Neural progenitor cell (in vitro differentiated cells): ENCODE data around the gene GPR4. TPM values are rescaled to one million over a fixed set of nuclear protein-coding genes. Genes with fewer than 3 reads are reported as not detected.

Source experiments
- DNase-seq: peaks from one replicate; pipeline ENCODE4 v3.0.0-alpha.2; 2016; ENCODE audit warnings: low spot score
- H2AFZ ChIP-seq: fragments of 200-600 bp; sonication (generic); replicated peaks from 2 replicates; pipeline ENCODE4 v1.6.1; 2016; ENCODE audit warnings: antibody characterized with exemption
- H3F3A ChIP-seq: fragments of 200-600 bp; sonication (generic); 2 replicates; pipeline ENCODE4 v1.6.1; 2016; ENCODE audit warnings: antibody characterized with exemption, low read depth
- H3K27ac ChIP-seq: fragments of 200-600 bp; sonication (generic); 2 replicates; pipeline ENCODE4 v1.5.1; 2016; ENCODE audit warnings: mild to moderate bottlenecking
- H3K27me3 ChIP-seq: fragments of 200-600 bp; sonication (generic); 2 replicates; pipeline ENCODE4 v1.6.1; 2016; ENCODE audit warnings: mild to moderate bottlenecking, moderate library complexity
- H3K36me3 ChIP-seq: fragments of 200-600 bp; sonication (generic); 2 replicates; pipeline ENCODE4 v1.5.1; 2016
- H3K4me1 ChIP-seq: fragments of 200-600 bp; sonication (generic); 2 replicates; pipeline ENCODE4 v1.6.1; 2016; ENCODE audit warnings: mixed run types
- H3K4me2 ChIP-seq: fragments of 200-600 bp; sonication (generic); 2 replicates; pipeline ENCODE4 v1.6.1; 2016
- H3K4me3 ChIP-seq: fragments of 200-600 bp; sonication (generic); 2 replicates; pipeline ENCODE4 v1.5.1; 2016
- H3K79me2 ChIP-seq: fragments of 200-600 bp; sonication (generic); 2 replicates; pipeline ENCODE4 v1.6.1; 2016; ENCODE audit warnings: low read depth
- H3K9ac ChIP-seq: fragments of 200-600 bp; sonication (generic); 2 replicates; pipeline ENCODE4 v1.6.1; 2016
- H3K9me3 ChIP-seq: fragments of 200-600 bp; sonication (generic); 2 replicates; pipeline ENCODE4 v1.5.1; 2016; ENCODE audit warnings: low read depth
- H4K20me1 ChIP-seq: fragments of 200-600 bp; sonication (generic); 2 replicates; pipeline ENCODE4 v1.6.1; 2016; ENCODE audit warnings: low read depth
- H3K27ac Mint-ChIP-seq: 3 replicates; pipeline ENCODE4 v1.8.0; 2021; ENCODE audit warnings: mixed read lengths
- H3K27me3 Mint-ChIP-seq: 2 replicates; pipeline ENCODE4 v1.8.0; 2022; ENCODE audit warnings: low read depth, mild to moderate bottlenecking, inconsistent platforms, moderate library complexity, mixed read lengths; ENCODE audit not compliant: insufficient read depth
- H3K36me3 Mint-ChIP-seq: 3 replicates; pipeline ENCODE4 v1.8.0; 2021; ENCODE audit warnings: mixed read lengths
- H3K4me1 Mint-ChIP-seq: 3 replicates; pipeline ENCODE4 v1.8.0; 2021; ENCODE audit warnings: mixed read lengths
- H3K4me3 Mint-ChIP-seq: 3 replicates; pipeline ENCODE4 v1.8.0; 2021; ENCODE audit warnings: mild to moderate bottlenecking, moderate library complexity, mixed read lengths
- H3K9me3 Mint-ChIP-seq: 3 replicates; pipeline ENCODE4 v1.8.0; 2020; ENCODE audit warnings: mixed read lengths
- CTCF ChIP-seq: fragments of 200-600 bp; sonication (generic); IDR thresholded peaks from 2 replicates; pipeline ENCODE4 v1.5.1; 2017; ENCODE audit warnings: antibody characterized with exemption, mild to moderate bottlenecking
- EZH2 ChIP-seq: fragments of 200-600 bp; sonication (generic); IDR thresholded peaks from 2 replicates; pipeline ENCODE4 v1.6.1; 2017; ENCODE audit warnings: antibody characterized with exemption, mild to moderate bottlenecking, moderate library complexity
- EZH2phosphoT487 ChIP-seq: fragments of 200-600 bp; sonication (generic); IDR thresholded peaks from 2 replicates; pipeline ENCODE4 v1.6.1; 2017; ENCODE audit warnings: antibody characterized with exemption
- total RNA-seq: library from RNA; depleted of rRNA; stranded (reverse); fragments of >200 nt; gene quantifications from 2 replicates; pipeline ENCODE4 v1.2.3, GENCODE V29; 2015; ENCODE audit warnings: low replicate concordance

The GPR4 gene
- total RNA-seq, 1 donor from 2014 or later: not detected

- Histone ChIP-seq H3F3A (peaks cover 54% of the 10 kb centered on the region), H2AFZ (no peak overlapping the region), H3K36me3 (no peaks in the 10 kb centered on the region), H3K79me2 (no peaks in the 10 kb centered on the region), H3K27ac (no peak overlapping the region), H3K4me2 (no peak overlapping the region), H3K4me3 (no peak overlapping the region), H3K9ac (no peak overlapping the region), H4K20me1 (no peaks in the 10 kb centered on the region), H3K27me3 (no peaks in the 10 kb centered on the region), H3K4me1 (peaks cover 19% of the 10 kb centered on the region), H3K9me3 (no peaks in the 10 kb centered on the region)
- H3K9me3 Mint-ChIP-seq: no peaks in the 10 kb centered on the region
- peaks cover 28% of the 10 kb centered on the region for H3K4me1 Mint-ChIP-seq
- H3K36me3 Mint-ChIP-seq: no peaks in the 10 kb centered on the region
- DNase-seq: no peak
- TF ChIP-seq EZH2 (no peak), CTCF (no peak), EZH2phosphoT487 (no peak)
- peaks cover 7% of the 10 kb centered on the region for H3K27me3 Mint-ChIP-seq
- no peak overlapping the region for H3K27ac Mint-ChIP-seq
- no peak overlapping the region for H3K4me3 Mint-ChIP-seq
Measured at GRCh38 chr19:45636275-45636674, 34.3 kb upstream of the GPR4 start.

- Histone ChIP-seq H3F3A (peaks cover 27% of the 10 kb centered on the region), H3K9ac (no peak overlapping the region), H2AFZ (no peak overlapping the region), H3K79me2 (no peaks in the 10 kb centered on the region), H3K27ac (no peak overlapping the region), H3K4me3 (no peak overlapping the region), H3K4me2 (peak overlapping the region; percentile 17), H4K20me1 (no peaks in the 10 kb centered on the region), H3K9me3 (no peaks in the 10 kb centered on the region), H3K27me3 (no peaks in the 10 kb centered on the region), H3K36me3 (no peaks in the 10 kb centered on the region), H3K4me1 (peaks cover 10% of the 10 kb centered on the region)
- Mint-ChIP-seq H3K9me3 (no peaks in the 10 kb centered on the region), H3K4me1 (peaks cover 9% of the 10 kb centered on the region), H3K27ac (no peak overlapping the region), H3K27me3 (no peaks in the 10 kb centered on the region), H3K36me3 (peaks cover under 1% of the 10 kb centered on the region), H3K4me3 (peak overlapping the region; percentile 33)
- peak; percentile 93 for DNase-seq
- TF ChIP-seq EZH2phosphoT487 (no peak), CTCF (no peak), EZH2 (no peak)
Measured at GRCh38 chr19:45632468-45633196, 30.6 kb upstream of the GPR4 start.

GRCh38 chr19:45630463-45630862 is 28.5 kb upstream of the GPR4 start:
- no peaks in the 10 kb centered on the region for H3K9me3 Mint-ChIP-seq
- no peaks in the 10 kb centered on the region for H4K20me1 ChIP-seq
- H2AFZ ChIP-seq: no peak overlapping the region
- no peak overlapping the region for H3K4me2 ChIP-seq
- H3K27ac ChIP-seq: no peak overlapping the region
- H3K36me3 ChIP-seq: no peaks in the 10 kb centered on the region
- no peak overlapping the region for H3K4me3 Mint-ChIP-seq
- no peak for DNase-seq
- H3K4me1 ChIP-seq: peaks cover 10% of the 10 kb centered on the region
- peaks cover 27% of the 10 kb centered on the region for H3F3A ChIP-seq
- H3K79me2 ChIP-seq: no peaks in the 10 kb centered on the region
- H3K4me1 Mint-ChIP-seq: peaks cover 9% of the 10 kb centered on the region
- H3K9ac ChIP-seq: no peak overlapping the region
- H3K9me3 ChIP-seq: no peaks in the 10 kb centered on the region
- H3K27me3 ChIP-seq: no peaks in the 10 kb centered on the region
- H3K27me3 Mint-ChIP-seq: no peaks in the 10 kb centered on the region
- H3K4me3 ChIP-seq: no peak overlapping the region
- no peak overlapping the region for H3K27ac Mint-ChIP-seq
- TF ChIP-seq CTCF (no peak), EZH2 (no peak), EZH2phosphoT487 (no peak)
- H3K36me3 Mint-ChIP-seq: peaks cover 3% of the 10 kb centered on the region
